SK-N-SH treated with all-trans-retinoic acid at 6 μM for 48 hours (cell line): Measurements from ENCODE around the gene TNPO1.

Source experiments
- ATAC-seq: fragments of 200-7000 bp; cut with Tn5 transposase; 3 replicates; pipeline ENCODE4 v1.9.1; 2020; ENCODE audit warnings: mild to moderate bottlenecking, moderate library complexity
- ARNTL ChIP-seq: fragments of 450-650 bp; formaldehyde crosslinking; IDR thresholded peaks from 2 replicates; pipeline ENCODE4 v1.5.0; 2020; ENCODE audit warnings: low read depth, mild to moderate bottlenecking, moderate library complexity, borderline replicate concordance
- BACH2 ChIP-seq: fragments of 250-450 bp; sonication (Bioruptor Pico); IDR thresholded peaks from 2 replicates; pipeline ENCODE4 v1.9.0; 2021; ENCODE audit warnings: mild to moderate bottlenecking, borderline replicate concordance
- CSDC2 ChIP-seq: fragments of 250-450 bp; sonication (Bioruptor Pico); IDR thresholded peaks from 2 replicates; pipeline ENCODE4 v1.5.0; 2020; ENCODE audit warnings: mild to moderate bottlenecking, moderate library complexity
- ESRRG ChIP-seq: fragments of 250-450 bp; sonication (Bioruptor Pico); IDR thresholded peaks from 2 replicates; pipeline ENCODE4 v1.6.1; 2021; ENCODE audit warnings: mild to moderate bottlenecking
- GLIS3 ChIP-seq: fragments of 250-450 bp; sonication (Bioruptor Pico); IDR thresholded peaks from 2 replicates; pipeline ENCODE4 v1.5.0; 2020; ENCODE audit warnings: mild to moderate bottlenecking, moderate library complexity
- OSR1 ChIP-seq: fragments of 250-450 bp; sonication (Bioruptor Pico); IDR thresholded peaks from 2 replicates; pipeline ENCODE4 v1.8.0; 2022; ENCODE audit warnings: moderate library complexity, mild to moderate bottlenecking, inconsistent platforms
- PPARA ChIP-seq: fragments of 250-450 bp; sonication (Bioruptor Pico); IDR thresholded peaks from 2 replicates; pipeline ENCODE4 v1.5.0; 2020; ENCODE audit warnings: mild to moderate bottlenecking, borderline replicate concordance
- RARB ChIP-seq: fragments of 250-450 bp; sonication (Bioruptor Pico); IDR thresholded peaks from 2 replicates; pipeline ENCODE4 v1.8.0; 2021; ENCODE audit warnings: mild to moderate bottlenecking, moderate library complexity
- SNAI2 ChIP-seq: fragments of 250-450 bp; sonication (Bioruptor Pico); IDR thresholded peaks from 2 replicates; pipeline ENCODE4 v1.5.0; 2020; ENCODE audit warnings: mild to moderate bottlenecking, moderate library complexity
- TCF4 ChIP-seq: fragments of 250-450 bp; sonication (Bioruptor Pico); IDR thresholded peaks from 2 replicates; pipeline ENCODE4 v1.8.0; 2021; ENCODE audit warnings: mild to moderate bottlenecking, moderate library complexity, borderline replicate concordance
- TOX ChIP-seq: fragments of 250-450 bp; sonication (Bioruptor Pico); IDR thresholded peaks from 2 replicates; pipeline ENCODE4 v1.8.0; 2021; ENCODE audit warnings: mild to moderate bottlenecking, moderate library complexity, borderline replicate concordance
- ZC3H10 ChIP-seq: fragments of 250-450 bp; sonication (Bioruptor Pico); IDR thresholded peaks from 2 replicates; pipeline ENCODE4 v1.5.1; 2021; ENCODE audit warnings: mild to moderate bottlenecking, moderate library complexity
- ZFP30 ChIP-seq: fragments of 450-650 bp; formaldehyde crosslinking; IDR thresholded peaks from 2 replicates; pipeline ENCODE4 v1.5.0; 2022; ENCODE audit warnings: mild to moderate bottlenecking, moderate library complexity
- ZNF565 ChIP-seq: fragments of 450-650 bp; formaldehyde crosslinking; conservative IDR thresholded peaks from 2 replicates; pipeline ENCODE4 v1.5.0; 2020; ENCODE audit warnings: low read depth, mild to moderate bottlenecking, moderate library complexity
- ZNF8 ChIP-seq: fragments of 450-650 bp; formaldehyde crosslinking; IDR thresholded peaks from 2 replicates; pipeline ENCODE4 v1.5.0; 2020; ENCODE audit warnings: mild to moderate bottlenecking, moderate library complexity
- TF ChIP-seq, protein P1 (sequence below): fragments of 250-450 bp; sonication (Bioruptor Pico); IDR thresholded peaks from 2 replicates; pipeline ENCODE4 v1.8.0; 2021; ENCODE audit warnings: low read depth, mild to moderate bottlenecking, moderate library complexity, borderline replicate concordance
- TF ChIP-seq, protein P2 (sequence below): fragments of 250-450 bp; sonication (Bioruptor Pico); IDR thresholded peaks from 2 replicates; pipeline ENCODE4 v1.5.0; 2020; ENCODE audit warnings: mild to moderate bottlenecking, moderate library complexity
- TF ChIP-seq, protein P3 (sequence below): fragments of 250-450 bp; sonication (Bioruptor Pico); IDR thresholded peaks from 2 replicates; pipeline ENCODE4 v1.5.1; 2021; ENCODE audit warnings: mild to moderate bottlenecking, moderate library complexity
- TF ChIP-seq, protein P4 (sequence below): fragments of 250-450 bp; sonication (Bioruptor Pico); IDR thresholded peaks from 2 replicates; pipeline ENCODE4 v1.8.0; 2020; ENCODE audit warnings: mild to moderate bottlenecking, moderate library complexity, borderline replicate concordance

TNPO1 gene

DNA sequence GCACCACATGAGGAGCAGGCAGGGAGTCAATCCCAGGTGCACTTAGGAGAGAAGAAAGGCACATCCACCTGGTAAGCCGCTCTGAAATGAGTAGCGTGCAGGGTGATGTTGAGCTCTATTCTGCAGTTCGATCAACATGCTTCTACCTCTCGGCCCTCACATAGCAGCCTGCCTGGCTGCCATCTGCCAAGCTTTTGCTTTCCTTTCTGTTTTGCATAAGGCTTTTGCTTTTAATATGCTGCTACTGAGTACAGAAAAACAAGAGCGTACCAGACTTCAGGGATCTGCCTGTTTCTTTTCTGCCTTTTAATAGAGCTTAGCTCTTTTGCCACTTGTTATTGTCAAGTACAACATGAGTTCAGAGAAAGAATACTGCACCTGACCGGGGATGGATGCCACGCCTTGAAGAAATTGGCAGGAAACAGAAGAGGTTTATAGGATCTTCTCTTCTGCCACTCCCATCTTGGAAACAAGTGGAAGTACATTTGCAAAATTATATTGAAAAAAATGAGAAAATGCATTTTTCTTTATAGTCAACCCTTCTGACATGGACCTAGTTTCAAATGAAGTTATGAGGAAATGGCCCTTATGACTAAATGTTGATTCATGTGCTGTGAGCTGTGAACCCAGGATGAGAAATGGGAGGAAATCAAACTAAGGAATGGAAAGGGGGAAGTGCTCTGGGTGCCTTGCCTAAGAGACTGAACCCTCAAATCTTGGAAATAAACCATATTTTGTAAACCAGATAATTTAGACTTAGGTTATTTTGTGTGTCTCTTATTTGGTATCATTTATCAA, 135.4 kb downstream of the TNPO1 start (continued):
- TF ChIP-seq, protein P1, sequence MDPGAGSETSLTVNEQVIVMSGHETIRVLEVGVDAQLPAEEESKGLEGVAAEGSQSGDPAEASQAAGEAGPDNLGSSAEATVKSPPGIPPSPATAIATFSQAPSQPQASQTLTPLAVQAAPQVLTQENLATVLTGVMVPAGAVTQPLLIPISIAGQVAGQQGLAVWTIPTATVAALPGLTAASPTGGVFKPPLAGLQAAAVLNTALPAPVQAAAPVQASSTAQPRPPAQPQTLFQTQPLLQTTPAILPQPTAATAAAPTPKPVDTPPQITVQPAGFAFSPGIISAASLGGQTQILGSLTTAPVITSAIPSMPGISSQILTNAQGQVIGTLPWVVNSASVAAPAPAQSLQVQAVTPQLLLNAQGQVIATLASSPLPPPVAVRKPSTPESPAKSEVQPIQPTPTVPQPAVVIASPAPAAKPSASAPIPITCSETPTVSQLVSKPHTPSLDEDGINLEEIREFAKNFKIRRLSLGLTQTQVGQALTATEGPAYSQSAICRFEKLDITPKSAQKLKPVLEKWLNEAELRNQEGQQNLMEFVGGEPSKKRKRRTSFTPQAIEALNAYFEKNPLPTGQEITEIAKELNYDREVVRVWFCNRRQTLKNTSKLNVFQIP, result no peak
- TF ChIP-seq SNAI2 (CRISPR knock-in tag), result no peak
- TF ChIP-seq RARB, result no peak

DNA sequence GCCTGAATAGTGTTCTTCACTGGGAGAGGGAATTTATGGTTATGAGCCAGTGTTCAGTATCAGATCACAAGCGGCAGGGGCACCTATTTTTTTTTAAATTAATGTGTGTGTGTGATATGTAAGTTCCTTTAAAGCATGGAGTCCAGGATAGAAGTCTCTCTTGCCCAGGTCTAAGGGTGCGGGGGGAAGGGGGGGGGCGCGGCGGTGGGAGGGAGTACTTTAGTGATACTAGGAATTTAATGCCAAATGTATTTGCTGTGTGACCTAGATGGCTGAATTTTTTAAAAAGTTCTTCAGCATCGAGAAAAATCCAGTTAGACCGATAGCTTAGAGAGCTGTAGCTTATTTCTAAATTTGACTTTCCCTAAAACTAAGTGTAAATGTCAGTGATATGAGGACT, 137.9 kb downstream of the TNPO1 start:
- ATAC-seq, result no peak
- TF ChIP-seq, protein P2, sequence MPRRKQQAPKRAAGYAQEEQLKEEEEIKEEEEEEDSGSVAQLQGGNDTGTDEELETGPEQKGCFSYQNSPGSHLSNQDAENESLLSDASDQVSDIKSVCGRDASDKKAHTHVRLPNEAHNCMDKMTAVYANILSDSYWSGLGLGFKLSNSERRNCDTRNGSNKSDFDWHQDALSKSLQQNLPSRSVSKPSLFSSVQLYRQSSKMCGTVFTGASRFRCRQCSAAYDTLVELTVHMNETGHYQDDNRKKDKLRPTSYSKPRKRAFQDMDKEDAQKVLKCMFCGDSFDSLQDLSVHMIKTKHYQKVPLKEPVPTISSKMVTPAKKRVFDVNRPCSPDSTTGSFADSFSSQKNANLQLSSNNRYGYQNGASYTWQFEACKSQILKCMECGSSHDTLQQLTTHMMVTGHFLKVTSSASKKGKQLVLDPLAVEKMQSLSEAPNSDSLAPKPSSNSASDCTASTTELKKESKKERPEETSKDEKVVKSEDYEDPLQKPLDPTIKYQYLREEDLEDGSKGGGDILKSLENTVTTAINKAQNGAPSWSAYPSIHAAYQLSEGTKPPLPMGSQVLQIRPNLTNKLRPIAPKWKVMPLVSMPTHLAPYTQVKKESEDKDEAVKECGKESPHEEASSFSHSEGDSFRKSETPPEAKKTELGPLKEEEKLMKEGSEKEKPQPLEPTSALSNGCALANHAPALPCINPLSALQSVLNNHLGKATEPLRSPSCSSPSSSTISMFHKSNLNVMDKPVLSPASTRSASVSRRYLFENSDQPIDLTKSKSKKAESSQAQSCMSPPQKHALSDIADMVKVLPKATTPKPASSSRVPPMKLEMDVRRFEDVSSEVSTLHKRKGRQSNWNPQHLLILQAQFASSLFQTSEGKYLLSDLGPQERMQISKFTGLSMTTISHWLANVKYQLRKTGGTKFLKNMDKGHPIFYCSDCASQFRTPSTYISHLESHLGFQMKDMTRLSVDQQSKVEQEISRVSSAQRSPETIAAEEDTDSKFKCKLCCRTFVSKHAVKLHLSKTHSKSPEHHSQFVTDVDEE (CRISPR knock-in tag), result no peak
- no peak for TF ChIP-seq ZNF8 (CRISPR knock-in tag)
- no peak for TF ChIP-seq SNAI2 (CRISPR knock-in tag)
- TF ChIP-seq, protein P3, sequence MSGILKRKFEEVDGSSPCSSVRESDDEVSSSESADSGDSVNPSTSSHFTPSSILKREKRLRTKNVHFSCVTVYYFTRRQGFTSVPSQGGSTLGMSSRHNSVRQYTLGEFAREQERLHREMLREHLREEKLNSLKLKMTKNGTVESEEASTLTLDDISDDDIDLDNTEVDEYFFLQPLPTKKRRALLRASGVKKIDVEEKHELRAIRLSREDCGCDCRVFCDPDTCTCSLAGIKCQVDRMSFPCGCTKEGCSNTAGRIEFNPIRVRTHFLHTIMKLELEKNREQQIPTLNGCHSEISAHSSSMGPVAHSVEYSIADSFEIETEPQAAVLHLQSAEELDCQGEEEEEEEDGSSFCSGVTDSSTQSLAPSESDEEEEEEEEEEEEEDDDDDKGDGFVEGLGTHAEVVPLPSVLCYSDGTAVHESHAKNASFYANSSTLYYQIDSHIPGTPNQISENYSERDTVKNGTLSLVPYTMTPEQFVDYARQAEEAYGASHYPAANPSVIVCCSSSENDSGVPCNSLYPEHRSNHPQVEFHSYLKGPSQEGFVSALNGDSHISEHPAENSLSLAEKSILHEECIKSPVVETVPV (CRISPR knock-in tag), result no peak
- no peak for TF ChIP-seq BACH2 (CRISPR knock-in tag)
- TF ChIP-seq, protein P4, sequence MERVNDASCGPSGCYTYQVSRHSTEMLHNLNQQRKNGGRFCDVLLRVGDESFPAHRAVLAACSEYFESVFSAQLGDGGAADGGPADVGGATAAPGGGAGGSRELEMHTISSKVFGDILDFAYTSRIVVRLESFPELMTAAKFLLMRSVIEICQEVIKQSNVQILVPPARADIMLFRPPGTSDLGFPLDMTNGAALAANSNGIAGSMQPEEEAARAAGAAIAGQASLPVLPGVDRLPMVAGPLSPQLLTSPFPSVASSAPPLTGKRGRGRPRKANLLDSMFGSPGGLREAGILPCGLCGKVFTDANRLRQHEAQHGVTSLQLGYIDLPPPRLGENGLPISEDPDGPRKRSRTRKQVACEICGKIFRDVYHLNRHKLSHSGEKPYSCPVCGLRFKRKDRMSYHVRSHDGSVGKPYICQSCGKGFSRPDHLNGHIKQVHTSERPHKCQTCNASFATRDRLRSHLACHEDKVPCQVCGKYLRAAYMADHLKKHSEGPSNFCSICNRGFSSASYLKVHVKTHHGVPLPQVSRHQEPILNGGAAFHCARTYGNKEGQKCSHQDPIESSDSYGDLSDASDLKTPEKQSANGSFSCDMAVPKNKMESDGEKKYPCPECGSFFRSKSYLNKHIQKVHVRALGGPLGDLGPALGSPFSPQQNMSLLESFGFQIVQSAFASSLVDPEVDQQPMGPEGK (CRISPR knock-in tag), result no peak
- no peak for TF ChIP-seq ZNF565
- no peak for TF ChIP-seq TOX (CRISPR knock-in tag)
- no peak for TF ChIP-seq ZFP30 (CRISPR knock-in tag)
- no peak for TF ChIP-seq ZC3H10 (CRISPR knock-in tag)
- TF ChIP-seq GLIS3 (CRISPR knock-in tag), result no peak
- no peak for TF ChIP-seq TCF4 (CRISPR knock-in tag)
- no peak for TF ChIP-seq ARNTL (CRISPR knock-in tag)
- no peak for TF ChIP-seq OSR1 (CRISPR knock-in tag)

DNA sequence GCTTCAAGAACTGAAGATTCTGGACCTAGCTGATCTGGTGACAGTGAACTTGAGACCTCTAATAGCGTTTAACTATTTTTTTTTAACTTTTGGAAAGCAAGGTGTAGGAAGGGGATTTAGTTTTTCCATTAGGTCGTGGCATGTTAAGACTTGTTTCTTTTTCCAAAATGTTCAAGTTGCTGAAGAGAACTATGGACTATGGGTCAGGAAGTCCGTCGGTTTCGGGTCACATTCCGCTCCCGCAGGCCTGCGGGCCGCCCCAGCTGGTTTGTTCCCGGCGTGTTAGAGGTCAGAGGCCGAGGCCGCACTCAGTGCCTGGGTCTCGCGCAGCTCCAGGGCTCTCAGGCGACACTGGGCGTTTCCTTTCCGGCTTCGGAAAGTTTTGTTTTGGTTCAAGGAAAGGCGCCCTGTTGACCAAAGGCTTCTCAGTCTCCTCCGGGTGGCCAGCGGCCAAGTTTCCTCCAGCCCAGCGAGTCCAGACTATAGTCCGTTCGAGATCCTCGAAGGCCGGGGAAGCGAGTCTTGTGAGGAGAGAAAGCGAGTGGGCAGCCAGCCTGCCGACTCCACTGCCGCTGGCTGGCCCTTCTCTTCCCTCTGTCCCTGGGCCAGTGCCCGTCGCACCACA, 138.8 kb downstream of the TNPO1 start:
- no peak for ATAC-seq
- TF ChIP-seq, protein P2 (CRISPR knock-in tag), result no peak
- TF ChIP-seq CSDC2, result no peak
- TF ChIP-seq ZNF8 (CRISPR knock-in tag), result no peak
- TF ChIP-seq TOX (CRISPR knock-in tag), result no peak
- no peak for TF ChIP-seq TCF4 (CRISPR knock-in tag)
- no peak for TF ChIP-seq ESRRG
- no peak for TF ChIP-seq PPARA (CRISPR knock-in tag)
- TF ChIP-seq, all 23 proteins: peak for 0
